ENCODE results near the gene NCAPH2.
A peak's percentile ranks its signal among the peaks of the same experiment; 100 is the strongest.

Gene NCAPH2

DNA sequence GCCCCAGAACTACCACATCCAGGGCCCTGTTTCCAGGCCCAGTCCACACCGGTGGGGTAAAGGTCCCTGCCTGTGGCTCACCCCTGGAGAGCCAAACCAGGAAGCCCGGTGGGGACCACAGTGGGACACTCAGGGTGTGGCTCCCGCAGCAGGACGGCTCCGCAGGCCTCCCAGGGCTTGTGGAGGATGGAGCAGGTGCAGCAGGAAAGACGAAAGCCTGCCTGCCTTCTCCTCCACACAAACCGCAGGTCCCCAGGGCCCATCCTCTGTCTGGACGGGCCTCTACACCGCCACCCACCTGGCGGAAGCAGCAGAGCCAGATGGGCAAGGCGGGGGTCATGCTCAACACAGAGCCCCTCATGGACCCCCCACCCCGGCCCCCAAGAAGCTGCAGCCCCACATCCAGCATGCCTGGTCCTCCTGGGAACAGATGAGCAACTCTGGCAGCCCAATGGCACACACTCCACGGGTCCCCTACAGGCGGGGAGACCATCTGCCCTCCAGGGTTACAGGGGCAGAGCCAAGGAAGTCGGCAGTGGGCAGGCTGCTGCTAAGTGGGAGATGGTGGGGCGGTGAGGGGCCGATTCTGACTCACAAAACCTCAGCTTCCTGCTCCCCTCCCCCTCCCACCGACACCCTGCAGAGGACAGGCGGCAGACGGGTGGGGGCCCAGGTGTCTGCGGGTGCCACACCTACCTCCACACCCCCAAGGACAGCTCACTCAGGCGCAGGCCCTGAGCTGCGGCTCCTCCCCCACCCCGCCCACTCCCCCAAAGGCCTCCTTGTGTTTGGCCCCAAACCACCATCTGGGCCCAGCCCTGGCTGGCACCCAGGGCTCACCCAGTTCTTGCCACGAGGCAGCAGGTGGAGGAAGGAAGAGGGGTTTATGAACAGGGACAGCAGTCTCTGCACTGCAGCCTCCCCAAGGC, 38.4 kb upstream of the NCAPH2 start:
- no peak for TF ChIP-seq CTCF (IDR thresholded peaks at IDR 0.05; ENCODE audit: extremely low read depth, insufficient read depth, missing control alignments)
- peak; percentile 95 for DNase-seq (ENCODE audit: low spot score)

DNA sequence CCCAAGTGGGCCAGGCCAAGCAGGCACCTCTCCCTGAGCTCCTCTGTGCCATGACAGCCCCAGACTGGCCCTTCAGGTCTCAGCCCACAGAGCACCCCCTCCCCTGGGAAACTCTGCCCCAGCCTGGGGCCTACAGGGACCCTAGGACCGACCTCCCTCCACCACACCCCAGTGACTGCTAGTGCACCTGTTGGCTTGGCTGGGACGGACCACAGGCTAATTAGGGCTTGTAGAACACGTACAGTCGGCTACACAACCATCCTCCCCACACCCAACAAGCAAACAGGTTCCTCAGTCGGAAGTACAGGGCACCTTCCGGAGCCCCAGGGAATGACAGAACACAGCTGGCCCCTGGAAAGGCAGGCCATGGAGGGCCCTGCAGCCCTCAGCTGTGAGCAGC, 37.5 kb upstream of the NCAPH2 start:
- no peak for TF ChIP-seq CTCF (IDR thresholded peaks at IDR 0.05; ENCODE audit: extremely low read depth, insufficient read depth, missing control alignments)
- in situ Hi-C loops (cut with MboI; ENCODE audit: low pct_unique_long_range_greater_than_20kb, low sequenced_read_pairs, unreplicated experiment) = no loop called here
- no peak for DNase-seq (ENCODE audit: low spot score)

More for the DNA sequence above, 38.4 kb upstream of the NCAPH2 start:
- in situ Hi-C loops (cut with MboI; ENCODE audit: low pct_unique_long_range_greater_than_20kb, low sequenced_read_pairs, unreplicated experiment) = no loop called here

DNA sequence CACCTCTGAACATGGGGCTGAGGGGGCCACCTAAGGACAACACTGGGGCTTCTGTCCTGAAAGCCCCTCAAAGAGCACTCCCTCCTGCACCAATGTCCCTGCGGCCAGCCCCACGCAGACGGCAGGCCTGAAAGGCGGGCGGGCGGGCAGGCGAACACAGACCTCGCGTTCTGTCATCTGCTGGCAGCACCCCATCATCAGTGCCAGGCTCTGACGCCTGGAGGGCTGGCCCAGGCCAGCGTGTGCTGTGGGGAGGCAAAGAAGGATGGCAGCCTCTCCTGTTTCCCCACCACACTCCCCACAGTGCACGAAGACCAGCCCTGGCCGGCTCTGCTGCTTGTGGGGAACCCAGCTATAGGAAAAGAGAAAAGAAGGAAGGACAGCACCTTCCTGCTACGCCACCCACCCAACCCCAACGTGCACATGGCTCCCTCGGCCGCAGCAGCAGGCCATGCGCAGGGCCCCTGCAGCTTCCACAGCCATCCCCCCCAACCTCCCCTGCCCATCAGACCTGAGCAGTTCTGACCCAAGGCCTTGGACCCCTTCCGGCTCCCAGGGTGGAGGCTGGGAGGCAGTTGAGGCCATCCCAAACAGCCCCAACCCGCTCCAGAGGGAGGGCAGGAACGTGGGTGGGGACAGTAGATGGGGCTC, 36.7 kb upstream of the NCAPH2 start:
- in situ Hi-C loops (cut with MboI; ENCODE audit: low pct_unique_long_range_greater_than_20kb, low sequenced_read_pairs, unreplicated experiment) = no loop called here
- no peak for TF ChIP-seq CTCF (IDR thresholded peaks at IDR 0.05; ENCODE audit: extremely low read depth, insufficient read depth, missing control alignments)
- DNase-seq (ENCODE audit: low spot score) = no peak

GRCh38 chr22:50471962-50472361, 36.1 kb upstream of the NCAPH2 start:
- no peak for TF ChIP-seq CTCF (IDR thresholded peaks at IDR 0.05; ENCODE audit: extremely low read depth, insufficient read depth, missing control alignments)
- DNase-seq (ENCODE audit: low spot score) = no peak
- in situ Hi-C loops (cut with MboI; ENCODE audit: low pct_unique_long_range_greater_than_20kb, low sequenced_read_pairs, unreplicated experiment) = no loop called here

GRCh38 chr22:50473088-50473487, 34.9 kb upstream of the NCAPH2 start:
- peak; percentile 62 for TF ChIP-seq CTCF (IDR thresholded peaks at IDR 0.05; ENCODE audit: extremely low read depth, insufficient read depth, missing control alignments)
- in situ Hi-C loops (cut with MboI; ENCODE audit: low pct_unique_long_range_greater_than_20kb, low sequenced_read_pairs, unreplicated experiment) = no loop called here
- no peak for DNase-seq (ENCODE audit: low spot score)

DNA sequence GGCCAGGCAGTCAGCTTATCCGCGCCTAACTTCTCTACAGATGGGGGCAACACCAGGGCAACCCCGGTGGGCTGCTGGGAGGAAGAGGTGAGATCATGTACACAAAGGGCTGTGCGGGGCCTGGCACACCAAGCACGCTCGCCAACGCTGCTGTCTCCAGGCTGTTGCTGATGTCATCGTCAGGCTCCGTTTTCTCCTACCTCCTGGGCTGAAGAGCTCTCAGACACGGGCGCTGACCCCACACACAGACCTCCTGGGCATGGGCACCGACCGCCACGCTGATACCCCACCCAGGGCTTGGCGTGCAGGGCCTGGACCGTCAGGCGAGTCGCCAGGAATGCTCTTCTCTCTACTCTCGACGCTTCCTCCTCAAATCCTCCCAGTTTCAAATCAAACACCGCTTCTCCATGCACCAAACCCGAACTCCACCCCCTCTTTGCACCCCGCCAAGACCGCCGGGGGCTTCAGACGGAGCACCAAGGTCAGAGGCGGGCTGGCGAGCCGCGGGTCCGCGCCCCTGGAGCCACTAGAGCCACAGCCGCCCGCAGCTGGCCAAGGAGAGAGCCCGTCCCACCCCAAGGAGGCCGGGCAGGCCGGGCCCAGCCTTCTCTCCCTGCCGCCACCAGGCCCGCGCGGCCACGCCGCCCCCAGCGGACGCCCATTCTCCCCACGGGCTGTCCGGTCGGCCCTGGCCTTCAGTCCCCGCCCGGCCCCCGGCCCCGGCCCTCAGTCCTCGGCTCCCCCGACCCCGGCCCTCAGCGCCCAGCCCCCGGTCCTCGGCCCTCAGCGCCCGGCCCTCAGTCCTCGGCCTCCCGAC, 34.0 kb upstream of the NCAPH2 start:
- TF ChIP-seq CTCF (IDR thresholded peaks at IDR 0.05; ENCODE audit: extremely low read depth, insufficient read depth, missing control alignments) = no peak
- DNase-seq (ENCODE audit: low spot score) = no peak
- in situ Hi-C loops (cut with MboI; ENCODE audit: low pct_unique_long_range_greater_than_20kb, low sequenced_read_pairs, unreplicated experiment) = no loop called here

Measured in GM13977 (cell line).